ENCODE data around the gene MATR3.

GRCh38 chr5:139301808-139302499, 8.4 kb downstream of the MATR3 start:
- TF ChIP-seq CTCF (IDR thresholded peaks at IDR 0.05; ENCODE audit: low read depth, low read length, missing input control), result no peak
- TF ChIP-seq TAF1 (conservative IDR thresholded peaks at IDR 0.05), result no peak
- no peak for TF ChIP-seq GABPA (IDR thresholded peaks at IDR 0.05 in 1 of 2, conservative IDR thresholded peaks at IDR 0.05 in 1 of 2)
- TF ChIP-seq RAD21 (IDR thresholded peaks at IDR 0.05), result no peak
- no peak for TF ChIP-seq YY1 (IDR thresholded peaks at IDR 0.05)
- TF ChIP-seq ATF3 (IDR thresholded peaks at IDR 0.05), result no peak
- TF ChIP-seq, protein P1, sequence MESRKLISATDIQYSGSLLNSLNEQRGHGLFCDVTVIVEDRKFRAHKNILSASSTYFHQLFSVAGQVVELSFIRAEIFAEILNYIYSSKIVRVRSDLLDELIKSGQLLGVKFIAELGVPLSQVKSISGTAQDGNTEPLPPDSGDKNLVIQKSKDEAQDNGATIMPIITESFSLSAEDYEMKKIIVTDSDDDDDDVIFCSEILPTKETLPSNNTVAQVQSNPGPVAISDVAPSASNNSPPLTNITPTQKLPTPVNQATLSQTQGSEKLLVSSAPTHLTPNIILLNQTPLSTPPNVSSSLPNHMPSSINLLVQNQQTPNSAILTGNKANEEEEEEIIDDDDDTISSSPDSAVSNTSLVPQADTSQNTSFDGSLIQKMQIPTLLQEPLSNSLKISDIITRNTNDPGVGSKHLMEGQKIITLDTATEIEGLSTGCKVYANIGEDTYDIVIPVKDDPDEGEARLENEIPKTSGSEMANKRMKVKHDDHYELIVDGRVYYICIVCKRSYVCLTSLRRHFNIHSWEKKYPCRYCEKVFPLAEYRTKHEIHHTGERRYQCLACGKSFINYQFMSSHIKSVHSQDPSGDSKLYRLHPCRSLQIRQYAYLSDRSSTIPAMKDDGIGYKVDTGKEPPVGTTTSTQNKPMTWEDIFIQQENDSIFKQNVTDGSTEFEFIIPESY (IDR thresholded peaks at IDR 0.05), result no peak
- TF ChIP-seq RXRA (IDR thresholded peaks at IDR 0.05), result no peak

All from liver (tissue), 3 donors.